Measurements from ENCODE around the gene CLOCK.
A peak's percentile ranks its signal among the peaks of the same experiment; 100 is the strongest.

Gene CLOCK

DNA sequence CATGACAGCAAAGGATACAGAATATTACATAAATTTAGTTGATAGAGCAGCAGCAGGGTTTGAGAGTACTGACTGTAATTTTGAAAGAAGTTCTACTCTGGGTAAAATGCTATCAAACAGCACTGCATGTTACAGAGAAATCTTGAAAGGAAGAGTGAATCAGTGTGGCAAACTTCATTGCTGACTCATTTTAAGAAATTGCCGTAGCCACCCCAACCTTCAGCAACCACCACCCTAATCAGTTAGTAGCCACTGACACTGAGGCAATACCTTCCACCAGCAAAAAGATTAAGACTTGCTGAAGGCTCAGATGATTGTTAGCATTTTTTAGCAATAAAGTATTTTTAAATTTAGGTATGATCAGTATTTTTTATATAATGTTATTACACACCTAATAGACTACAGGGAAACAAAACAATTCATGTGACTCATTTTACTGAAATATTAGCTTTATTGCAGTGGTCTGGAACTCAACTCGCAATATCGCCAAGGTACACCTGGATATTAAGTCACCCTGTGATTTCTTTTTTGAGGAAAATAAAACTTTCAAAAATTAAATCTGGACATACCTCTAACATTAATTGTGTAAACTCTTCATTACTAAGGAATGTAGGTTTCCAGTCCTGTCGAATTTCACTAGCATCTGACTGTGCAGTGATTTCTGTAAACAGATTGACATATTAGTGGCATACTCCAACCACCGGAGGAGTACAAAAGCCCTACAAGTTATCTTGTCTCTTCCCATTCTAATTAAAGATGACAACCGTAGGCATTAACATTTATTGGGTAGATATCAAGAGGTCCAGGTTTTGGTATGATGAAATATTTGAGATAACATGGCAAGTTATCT lies 71.1 kb downstream of the CLOCK start:
- DNase-seq (ENCODE audit: low read depth) = peak; percentile 81

- DNase-seq (ENCODE audit: low read depth) = no peak
These were observed 76.7 kb downstream of the CLOCK start for GRCh38 chr4:55469979-55470378.

GRCh38 chr4:55468724-55469123 lies 78.0 kb downstream of the CLOCK start:
- DNase-seq (ENCODE audit: low read depth) = peak; percentile 82

GRCh38 chr4:55466001-55466400 lies 80.7 kb downstream of the CLOCK start:
- DNase-seq (ENCODE audit: low read depth) = no peak

DNA sequence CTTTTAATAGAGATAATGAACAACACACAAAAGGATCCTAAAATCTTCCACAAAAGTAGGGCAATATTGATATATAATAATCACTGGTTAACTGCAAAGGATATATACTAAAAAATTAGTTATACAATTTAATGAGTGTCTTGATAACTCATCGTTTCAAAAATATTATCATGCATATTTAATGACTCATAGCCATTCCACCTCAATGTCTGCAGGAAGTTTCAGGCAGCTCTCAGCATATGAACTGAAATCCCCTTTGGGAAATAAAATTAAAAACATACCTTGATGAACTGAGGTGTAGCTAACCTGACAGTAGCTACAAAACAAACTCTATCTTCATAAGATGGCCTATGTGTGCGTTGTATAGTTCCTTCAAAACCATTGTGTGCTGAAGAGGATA lies 88.1 kb downstream of the CLOCK start:
- DNase-seq (ENCODE audit: low read depth) = peak; percentile 70

- DNase-seq (ENCODE audit: low read depth) = peak; percentile 69
These were observed 88.5 kb downstream of the CLOCK start for GRCh38 chr4:55458164-55458563.

DNA sequence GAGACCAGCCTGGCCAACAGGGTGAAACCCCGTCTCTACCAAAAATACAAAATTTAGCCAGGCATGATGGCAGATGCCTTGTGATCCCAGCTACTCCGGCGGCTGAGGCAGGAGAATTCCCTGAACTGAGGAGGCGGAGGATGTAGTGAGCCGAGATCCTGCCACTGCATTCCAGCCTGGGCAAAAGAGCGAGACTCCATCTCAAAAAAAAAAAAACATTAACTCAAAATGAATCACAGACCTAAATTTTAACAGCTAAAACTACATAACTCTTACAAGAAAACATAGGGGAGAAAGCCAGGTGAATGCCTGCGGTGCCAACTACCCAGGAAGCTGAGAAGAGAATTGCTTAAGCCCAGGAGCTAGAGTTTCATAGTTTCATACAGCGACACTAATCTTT lies 96.1 kb downstream of the CLOCK start:
- DNase-seq (ENCODE audit: low read depth) = no peak

GRCh38 chr4:55447831-55448230 lies 98.9 kb downstream of the CLOCK start:
- peak; percentile 24 for DNase-seq (ENCODE audit: low read depth)

DNA sequence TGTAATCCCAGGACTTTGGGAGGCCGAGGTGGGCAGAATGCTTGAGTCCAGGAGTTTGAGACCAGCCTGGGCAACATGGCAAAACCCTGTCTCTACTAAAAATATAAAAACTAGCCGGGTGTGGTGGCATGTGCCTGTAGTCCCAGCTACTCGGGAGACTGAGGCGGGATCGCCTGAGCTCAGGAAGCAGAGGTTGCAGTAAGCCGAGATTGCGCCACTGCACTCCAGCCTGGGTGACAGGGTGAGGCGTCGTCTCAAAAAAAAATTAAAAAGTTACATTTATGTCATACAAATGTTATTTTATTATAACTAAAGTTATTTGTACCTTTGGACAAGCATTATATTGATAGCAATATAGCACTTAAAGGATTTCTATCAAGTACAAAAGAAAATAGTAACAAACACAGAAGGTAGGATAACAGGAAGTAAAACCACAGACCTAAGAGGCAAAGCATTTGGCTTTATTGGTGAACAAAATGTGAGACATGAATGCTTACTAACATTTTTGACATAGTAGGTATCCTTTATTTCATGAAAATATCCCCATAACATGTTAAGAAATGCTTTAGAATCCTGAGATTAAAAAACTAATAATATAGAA lies 99.5 kb downstream of the CLOCK start:
- peak; percentile 6 for DNase-seq (ENCODE audit: low read depth)

DNA sequence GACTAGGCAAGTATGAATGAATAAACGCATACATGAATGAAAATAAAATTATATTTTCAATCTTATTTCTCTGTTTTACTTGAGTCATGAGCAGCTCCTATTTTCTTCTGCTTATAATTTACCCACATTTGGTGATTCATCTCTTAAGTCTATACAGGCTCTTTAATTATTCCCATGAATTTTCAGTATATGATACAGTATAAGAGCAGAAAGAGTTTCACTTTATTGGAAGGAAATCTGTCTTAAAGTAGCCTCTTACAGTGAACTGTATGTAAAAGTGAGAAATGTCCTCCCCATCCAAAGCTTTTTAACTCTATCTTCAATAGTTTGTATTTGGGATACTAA lies 100.2 kb downstream of the CLOCK start:
- DNase-seq (ENCODE audit: low read depth) = peak; percentile 55

DNA sequence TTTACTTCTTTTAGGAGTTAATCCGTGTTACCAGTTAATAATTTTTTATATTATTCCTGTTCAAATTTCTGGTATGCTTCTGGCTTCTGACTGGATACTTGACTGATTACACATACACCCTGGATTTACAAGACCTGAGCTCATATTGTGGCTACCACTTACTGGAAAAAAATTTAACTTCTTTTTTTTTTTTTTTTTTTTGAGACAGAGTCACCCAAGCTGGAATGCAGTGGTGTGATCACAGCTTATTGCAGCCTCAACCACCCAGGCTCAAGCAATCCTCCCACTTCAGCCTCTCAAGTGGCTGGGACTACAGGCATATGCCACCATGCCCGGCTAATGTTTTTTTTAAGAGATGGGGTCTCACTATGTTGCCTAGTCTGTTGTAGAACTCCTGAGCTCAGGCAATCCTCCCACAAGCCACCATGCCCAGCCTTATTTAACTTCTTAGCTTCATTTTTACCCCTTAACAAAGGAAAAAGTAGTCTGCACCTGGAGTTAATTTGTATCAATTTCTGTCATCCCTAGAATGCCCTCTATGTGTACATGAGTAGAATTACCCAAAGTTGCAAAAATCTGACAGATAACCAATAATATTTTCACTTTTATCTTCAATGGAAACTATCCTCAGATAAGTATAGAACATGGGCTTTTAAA lies 100.7 kb downstream of the CLOCK start:
- DNase-seq (ENCODE audit: low read depth) = peak; percentile 89

GRCh38 chr4:55444827-55445226 lies 101.9 kb downstream of the CLOCK start:
- DNase-seq (ENCODE audit: low read depth) = peak; percentile 51

GRCh38 chr4:55442541-55442940 lies 104.2 kb downstream of the CLOCK start:
- peak; percentile 2 for DNase-seq (ENCODE audit: low read depth)

- DNase-seq (ENCODE audit: low read depth) = no peak
These were observed 105.9 kb downstream of the CLOCK start for GRCh38 chr4:55440786-55441185.

GRCh38 chr4:55439023-55439422 lies 107.7 kb downstream of the CLOCK start:
- DNase-seq (ENCODE audit: low read depth) = no peak

- no peak for DNase-seq (ENCODE audit: low read depth)
These were observed 108.4 kb downstream of the CLOCK start for GRCh38 chr4:55438314-55438713.

DNA sequence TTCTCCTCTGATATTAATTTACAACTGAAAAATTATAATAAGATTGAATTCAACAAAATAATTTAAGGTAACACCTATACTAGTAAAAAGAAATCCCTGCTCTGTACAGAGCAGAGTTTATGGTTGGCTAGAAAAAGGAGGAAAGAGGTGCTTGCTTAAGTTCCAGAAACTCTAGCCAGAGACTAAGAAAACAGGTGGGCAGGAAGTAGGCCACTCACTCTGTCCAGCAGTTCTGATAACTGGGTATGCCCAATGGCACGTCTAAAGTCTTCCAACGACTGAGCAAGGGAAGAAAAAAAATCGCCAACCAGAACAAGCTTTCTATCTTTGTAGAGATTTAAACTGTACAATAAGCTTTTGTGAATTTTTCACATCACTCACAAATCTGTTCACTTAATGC lies 108.9 kb downstream of the CLOCK start:
- DNase-seq (ENCODE audit: low read depth) = no peak

DNA sequence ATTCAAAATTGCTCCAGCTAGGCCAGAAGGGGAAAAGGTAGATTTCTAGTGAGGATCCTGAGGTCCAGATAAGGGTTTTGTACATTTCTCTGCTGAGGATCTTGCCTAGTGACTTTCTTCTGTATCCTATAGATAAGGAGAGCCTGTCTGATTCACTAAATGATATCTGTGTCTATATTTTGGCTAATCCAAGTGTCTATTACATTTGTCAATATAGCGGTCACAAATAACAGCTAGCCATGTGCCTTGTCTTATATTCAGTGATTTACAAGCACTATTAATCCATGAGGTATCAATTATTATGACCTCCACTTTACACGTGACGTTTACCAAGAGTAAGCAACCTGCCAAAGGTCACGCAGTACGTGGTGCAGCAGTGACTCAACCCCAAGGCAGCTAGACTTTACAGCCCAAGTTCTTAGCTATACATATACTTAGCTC lies 109.3 kb downstream of the CLOCK start:
- DNase-seq (ENCODE audit: low read depth) = peak; percentile 70

DNA sequence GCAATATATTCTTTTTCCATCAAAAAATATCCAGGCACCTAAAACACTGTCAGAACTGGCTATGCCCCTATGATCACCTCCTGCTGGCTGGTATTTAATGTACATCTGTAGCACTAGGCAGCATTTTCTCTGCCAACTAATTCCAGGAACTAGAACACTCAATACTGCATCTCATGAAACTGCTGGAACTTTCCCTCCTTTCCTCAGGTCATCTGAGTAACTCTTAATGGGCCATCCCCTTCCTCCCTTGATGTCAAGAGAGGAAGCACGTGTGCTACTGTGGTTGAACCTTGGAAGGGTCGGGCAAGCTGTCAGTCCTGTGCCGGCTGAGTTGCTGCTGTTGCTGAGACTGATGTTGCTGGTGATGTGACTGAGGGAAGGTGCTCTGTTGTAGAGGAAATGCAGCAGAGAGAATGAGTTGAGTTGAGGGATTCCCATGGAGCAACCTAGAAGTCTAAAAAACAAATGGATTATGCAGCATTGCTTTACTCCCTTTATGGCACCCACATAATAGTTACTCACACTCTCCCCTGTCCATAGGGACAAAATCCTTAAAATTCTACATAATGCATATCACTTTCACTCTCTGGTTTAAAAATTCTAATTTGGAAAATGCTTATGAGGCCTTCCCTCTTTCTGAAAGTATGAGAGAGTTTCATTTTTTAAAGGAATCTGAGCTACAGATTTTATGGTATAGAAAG lies 111.4 kb downstream of the CLOCK start:
- DNase-seq (ENCODE audit: low read depth) = peak; percentile 47

GRCh38 chr4:55431710-55432336 lies 114.9 kb downstream of the CLOCK start:
- no peak for DNase-seq (ENCODE audit: low read depth)

DNA sequence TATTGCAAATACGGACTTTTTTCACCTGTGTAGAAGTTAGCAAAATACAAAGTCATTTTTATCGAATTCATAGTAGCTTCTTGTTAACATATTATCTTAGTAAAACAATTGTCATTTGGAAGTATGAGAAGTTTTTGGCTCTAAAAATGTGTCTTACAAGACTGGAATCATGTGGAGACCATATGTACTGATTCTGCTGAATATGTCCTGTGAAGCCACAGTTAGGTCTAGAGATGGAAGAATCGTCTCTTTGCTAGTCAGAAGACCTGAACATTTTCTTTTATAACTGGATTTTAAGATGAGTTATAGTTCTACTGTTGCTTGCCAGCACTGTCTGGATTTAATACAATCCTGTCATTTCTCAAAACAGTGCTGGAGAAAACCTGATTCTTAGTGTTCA lies 121.9 kb downstream of the CLOCK start:
- no peak for DNase-seq (ENCODE audit: low read depth)

DNA sequence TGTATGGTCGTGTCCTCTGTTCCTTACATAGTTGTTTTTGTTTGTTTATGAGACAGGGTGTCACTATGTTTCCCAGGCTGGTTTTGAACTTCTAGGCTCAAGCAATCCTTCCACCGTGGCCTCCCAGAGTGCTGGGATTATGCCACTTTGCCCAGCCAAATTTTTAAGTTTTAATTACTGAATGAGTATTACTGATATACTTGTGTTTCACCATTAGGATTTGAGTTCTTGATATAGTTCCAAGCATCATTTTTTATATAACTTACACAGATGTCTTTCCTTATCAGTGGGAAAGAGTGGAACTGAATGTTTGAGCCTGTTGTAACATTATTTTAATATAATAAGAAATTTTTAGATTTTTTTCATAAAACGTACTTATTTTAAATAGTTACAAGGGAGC lies 130.5 kb downstream of the CLOCK start:
- DNase-seq (ENCODE audit: low read depth) = no peak
